ENCODE measurements around the gene CNTN4.

- no peak for TF ChIP-seq CTCF (IDR thresholded peaks at IDR 0.05)
- TF ChIP-seq POLR2A (IDR thresholded peaks at IDR 0.05) = no peak
Observed at GRCh38 chr3:2247831-2248230, 149.2 kb downstream of the CNTN4 start.
